ENCODE data around the gene NCK1. TPM values are rescaled to one million over a fixed set of nuclear protein-coding genes. Genes with fewer than 3 reads are reported as not detected.

Gene NCK1
- total and polyA plus RNA-seq, 2 experiments from 2014 or later: 28.4 to 28.7 TPM

DNA sequence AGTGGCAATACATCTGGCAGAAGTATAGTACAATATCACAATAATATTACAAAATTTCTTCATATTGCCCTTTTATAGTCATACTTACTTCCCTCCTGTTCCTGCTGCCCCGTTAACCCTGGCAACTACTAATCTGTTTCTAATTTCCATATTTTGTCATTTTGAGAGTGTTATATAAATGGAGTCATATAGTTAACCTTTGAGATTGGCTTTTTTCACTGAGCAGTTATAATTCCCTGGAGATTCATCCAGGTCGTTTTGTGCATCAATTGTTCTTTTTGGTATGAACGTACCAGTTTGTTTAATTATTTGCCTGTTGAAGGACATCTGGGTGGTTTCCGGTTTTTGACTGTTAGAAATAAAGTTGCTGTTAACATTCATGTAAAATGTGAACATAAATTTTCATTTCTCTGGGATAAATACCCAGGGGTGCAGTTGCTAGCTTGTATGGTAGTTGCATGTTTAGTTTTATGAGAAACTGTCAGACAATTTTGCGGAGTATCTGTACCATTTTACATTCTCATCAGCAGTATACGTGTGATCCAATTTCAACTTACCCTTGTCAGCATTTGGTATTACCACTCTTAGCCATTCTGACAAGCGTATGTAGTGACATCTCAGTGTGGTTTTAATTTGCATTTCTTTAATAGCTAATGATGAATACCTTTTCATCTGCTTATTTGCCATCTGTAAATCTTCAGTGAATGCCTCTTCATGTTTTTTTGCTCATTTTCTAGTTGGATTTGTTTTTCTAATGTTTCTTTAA lies 63.6 kb downstream of the NCK1 start:
- TF ChIP-seq, protein P1, sequence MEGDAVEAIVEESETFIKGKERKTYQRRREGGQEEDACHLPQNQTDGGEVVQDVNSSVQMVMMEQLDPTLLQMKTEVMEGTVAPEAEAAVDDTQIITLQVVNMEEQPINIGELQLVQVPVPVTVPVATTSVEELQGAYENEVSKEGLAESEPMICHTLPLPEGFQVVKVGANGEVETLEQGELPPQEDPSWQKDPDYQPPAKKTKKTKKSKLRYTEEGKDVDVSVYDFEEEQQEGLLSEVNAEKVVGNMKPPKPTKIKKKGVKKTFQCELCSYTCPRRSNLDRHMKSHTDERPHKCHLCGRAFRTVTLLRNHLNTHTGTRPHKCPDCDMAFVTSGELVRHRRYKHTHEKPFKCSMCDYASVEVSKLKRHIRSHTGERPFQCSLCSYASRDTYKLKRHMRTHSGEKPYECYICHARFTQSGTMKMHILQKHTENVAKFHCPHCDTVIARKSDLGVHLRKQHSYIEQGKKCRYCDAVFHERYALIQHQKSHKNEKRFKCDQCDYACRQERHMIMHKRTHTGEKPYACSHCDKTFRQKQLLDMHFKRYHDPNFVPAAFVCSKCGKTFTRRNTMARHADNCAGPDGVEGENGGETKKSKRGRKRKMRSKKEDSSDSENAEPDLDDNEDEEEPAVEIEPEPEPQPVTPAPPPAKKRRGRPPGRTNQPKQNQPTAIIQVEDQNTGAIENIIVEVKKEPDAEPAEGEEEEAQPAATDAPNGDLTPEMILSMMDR (conservative IDR thresholded peaks at IDR 0.05; ENCODE audit: low read depth in 2 of 2): no peak
- TF ChIP-seq JUNB (IDR thresholded peaks at IDR 0.05; ENCODE audit: unreplicated experiment): no peak
- TF ChIP-seq EZH2phosphoT487 (IDR thresholded peaks at IDR 0.05; ENCODE audit: unreplicated experiment): no peak
- TF ChIP-seq, protein P2, sequence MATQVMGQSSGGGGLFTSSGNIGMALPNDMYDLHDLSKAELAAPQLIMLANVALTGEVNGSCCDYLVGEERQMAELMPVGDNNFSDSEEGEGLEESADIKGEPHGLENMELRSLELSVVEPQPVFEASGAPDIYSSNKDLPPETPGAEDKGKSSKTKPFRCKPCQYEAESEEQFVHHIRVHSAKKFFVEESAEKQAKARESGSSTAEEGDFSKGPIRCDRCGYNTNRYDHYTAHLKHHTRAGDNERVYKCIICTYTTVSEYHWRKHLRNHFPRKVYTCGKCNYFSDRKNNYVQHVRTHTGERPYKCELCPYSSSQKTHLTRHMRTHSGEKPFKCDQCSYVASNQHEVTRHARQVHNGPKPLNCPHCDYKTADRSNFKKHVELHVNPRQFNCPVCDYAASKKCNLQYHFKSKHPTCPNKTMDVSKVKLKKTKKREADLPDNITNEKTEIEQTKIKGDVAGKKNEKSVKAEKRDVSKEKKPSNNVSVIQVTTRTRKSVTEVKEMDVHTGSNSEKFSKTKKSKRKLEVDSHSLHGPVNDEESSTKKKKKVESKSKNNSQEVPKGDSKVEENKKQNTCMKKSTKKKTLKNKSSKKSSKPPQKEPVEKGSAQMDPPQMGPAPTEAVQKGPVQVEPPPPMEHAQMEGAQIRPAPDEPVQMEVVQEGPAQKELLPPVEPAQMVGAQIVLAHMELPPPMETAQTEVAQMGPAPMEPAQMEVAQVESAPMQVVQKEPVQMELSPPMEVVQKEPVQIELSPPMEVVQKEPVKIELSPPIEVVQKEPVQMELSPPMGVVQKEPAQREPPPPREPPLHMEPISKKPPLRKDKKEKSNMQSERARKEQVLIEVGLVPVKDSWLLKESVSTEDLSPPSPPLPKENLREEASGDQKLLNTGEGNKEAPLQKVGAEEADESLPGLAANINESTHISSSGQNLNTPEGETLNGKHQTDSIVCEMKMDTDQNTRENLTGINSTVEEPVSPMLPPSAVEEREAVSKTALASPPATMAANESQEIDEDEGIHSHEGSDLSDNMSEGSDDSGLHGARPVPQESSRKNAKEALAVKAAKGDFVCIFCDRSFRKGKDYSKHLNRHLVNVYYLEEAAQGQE (IDR thresholded peaks at IDR 0.05; ENCODE audit: unreplicated experiment): no peak
- TF ChIP-seq CREB1 (CRISPR knock-in tag; IDR thresholded peaks at IDR 0.05; ENCODE audit: low read depth): no peak
- no peak for TF ChIP-seq NANOG (IDR thresholded peaks at IDR 0.05; ENCODE audit: borderline replicate concordance)
- no peak for TF ChIP-seq STAT1 (IDR thresholded peaks at IDR 0.05; ENCODE audit: unreplicated experiment)
- no peak for TF ChIP-seq ZNF114 (CRISPR knock-in tag; IDR thresholded peaks at IDR 0.05)
- no peak for TF ChIP-seq EZH2 (IDR thresholded peaks at IDR 0.05; ENCODE audit: low read depth, unreplicated experiment)
- no peak for TF ChIP-seq ZNF331 (CRISPR knock-in tag; IDR thresholded peaks at IDR 0.05; ENCODE audit: low read depth)
- TF ChIP-seq POLR2AphosphoS5 (IDR thresholded peaks at IDR 0.05; ENCODE audit: low read depth): no peak
- TF ChIP-seq, protein P3, sequence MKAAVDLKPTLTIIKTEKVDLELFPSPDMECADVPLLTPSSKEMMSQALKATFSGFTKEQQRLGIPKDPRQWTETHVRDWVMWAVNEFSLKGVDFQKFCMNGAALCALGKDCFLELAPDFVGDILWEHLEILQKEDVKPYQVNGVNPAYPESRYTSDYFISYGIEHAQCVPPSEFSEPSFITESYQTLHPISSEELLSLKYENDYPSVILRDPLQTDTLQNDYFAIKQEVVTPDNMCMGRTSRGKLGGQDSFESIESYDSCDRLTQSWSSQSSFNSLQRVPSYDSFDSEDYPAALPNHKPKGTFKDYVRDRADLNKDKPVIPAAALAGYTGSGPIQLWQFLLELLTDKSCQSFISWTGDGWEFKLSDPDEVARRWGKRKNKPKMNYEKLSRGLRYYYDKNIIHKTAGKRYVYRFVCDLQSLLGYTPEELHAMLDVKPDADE (IDR thresholded peaks at IDR 0.05): no peak
- TF ChIP-seq, protein P4, sequence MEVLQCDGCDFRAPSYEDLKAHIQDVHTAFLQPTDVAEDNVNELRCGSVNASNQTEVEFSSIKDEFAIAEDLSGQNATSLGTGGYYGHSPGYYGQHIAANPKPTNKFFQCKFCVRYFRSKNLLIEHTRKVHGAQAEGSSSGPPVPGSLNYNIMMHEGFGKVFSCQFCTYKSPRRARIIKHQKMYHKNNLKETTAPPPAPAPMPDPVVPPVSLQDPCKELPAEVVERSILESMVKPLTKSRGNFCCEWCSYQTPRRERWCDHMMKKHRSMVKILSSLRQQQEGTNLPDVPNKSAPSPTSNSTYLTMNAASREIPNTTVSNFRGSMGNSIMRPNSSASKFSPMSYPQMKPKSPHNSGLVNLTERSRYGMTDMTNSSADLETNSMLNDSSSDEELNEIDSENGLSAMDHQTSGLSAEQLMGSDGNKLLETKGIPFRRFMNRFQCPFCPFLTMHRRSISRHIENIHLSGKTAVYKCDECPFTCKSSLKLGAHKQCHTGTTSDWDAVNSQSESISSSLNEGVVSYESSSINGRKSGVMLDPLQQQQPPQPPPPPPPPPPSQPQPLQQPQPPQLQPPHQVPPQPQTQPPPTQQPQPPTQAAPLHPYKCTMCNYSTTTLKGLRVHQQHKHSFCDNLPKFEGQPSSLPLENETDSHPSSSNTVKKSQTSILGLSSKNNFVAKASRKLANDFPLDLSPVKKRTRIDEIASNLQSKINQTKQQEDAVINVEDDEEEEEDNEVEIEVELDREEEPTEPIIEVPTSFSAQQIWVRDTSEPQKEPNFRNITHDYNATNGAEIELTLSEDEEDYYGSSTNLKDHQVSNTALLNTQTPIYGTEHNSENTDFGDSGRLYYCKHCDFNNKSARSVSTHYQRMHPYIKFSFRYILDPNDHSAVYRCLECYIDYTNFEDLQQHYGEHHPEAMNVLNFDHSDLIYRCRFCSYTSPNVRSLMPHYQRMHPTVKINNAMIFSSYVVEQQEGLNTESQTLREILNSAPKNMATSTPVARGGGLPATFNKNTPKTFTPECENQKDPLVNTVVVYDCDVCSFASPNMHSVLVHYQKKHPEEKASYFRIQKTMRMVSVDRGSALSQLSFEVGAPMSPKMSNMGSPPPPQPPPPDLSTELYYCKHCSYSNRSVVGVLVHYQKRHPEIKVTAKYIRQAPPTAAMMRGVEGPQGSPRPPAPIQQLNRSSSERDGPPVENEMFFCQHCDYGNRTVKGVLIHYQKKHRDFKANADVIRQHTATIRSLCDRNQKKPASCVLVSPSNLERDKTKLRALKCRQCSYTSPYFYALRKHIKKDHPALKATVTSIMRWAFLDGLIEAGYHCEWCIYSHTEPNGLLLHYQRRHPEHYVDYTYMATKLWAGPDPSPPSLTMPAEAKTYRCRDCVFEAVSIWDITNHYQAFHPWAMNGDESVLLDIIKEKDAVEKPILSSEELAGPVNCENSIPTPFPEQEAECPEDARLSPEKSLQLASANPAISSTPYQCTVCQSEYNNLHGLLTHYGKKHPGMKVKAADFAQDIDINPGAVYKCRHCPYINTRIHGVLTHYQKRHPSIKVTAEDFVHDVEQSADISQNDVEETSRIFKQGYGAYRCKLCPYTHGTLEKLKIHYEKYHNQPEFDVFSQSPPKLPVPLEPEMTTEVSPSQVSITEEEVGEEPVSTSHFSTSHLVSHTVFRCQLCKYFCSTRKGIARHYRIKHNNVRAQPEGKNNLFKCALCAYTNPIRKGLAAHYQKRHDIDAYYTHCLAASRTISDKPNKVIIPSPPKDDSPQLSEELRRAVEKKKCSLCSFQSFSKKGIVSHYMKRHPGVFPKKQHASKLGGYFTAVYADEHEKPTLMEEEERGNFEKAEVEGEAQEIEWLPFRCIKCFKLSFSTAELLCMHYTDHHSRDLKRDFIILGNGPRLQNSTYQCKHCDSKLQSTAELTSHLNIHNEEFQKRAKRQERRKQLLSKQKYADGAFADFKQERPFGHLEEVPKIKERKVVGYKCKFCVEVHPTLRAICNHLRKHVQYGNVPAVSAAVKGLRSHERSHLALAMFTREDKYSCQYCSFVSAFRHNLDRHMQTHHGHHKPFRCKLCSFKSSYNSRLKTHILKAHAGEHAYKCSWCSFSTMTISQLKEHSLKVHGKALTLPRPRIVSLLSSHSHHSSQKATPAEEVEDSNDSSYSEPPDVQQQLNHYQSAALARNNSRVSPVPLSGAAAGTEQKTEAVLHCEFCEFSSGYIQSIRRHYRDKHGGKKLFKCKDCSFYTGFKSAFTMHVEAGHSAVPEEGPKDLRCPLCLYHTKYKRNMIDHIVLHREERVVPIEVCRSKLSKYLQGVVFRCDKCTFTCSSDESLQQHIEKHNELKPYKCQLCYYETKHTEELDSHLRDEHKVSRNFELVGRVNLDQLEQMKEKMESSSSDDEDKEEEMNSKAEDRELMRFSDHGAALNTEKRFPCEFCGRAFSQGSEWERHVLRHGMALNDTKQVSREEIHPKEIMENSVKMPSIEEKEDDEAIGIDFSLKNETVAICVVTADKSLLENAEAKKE (CRISPR knock-in tag; IDR thresholded peaks at IDR 0.05): no peak
- Histone ChIP-seq H3K4me1 (ENCODE audit: insufficient read depth) (peaks cover 6% of the 10 kb centered on the region; the same call in 1 of the 2 replicates), H3K9me2 (ENCODE audit: insufficient read depth) (no peaks in the 10 kb centered on the region), H3K4me3 (no peak overlapping the region), H3K79me2 (replicated peaks; ENCODE audit: insufficient read depth) (peaks cover 54% of the 10 kb centered on the region), H3K36me3 (ENCODE audit: insufficient read depth) (no peaks in the 10 kb centered on the region), H3K27me3 (ENCODE audit: insufficient read depth) (no peaks in the 10 kb centered on the region), H4K20me1 (replicated peaks; ENCODE audit: insufficient read depth) (0 out of 2 replicates have a peak, but pooled peaks cover 3% of the 10 kb centered on the region), H3K27ac (ENCODE audit: low read depth) (no peak overlapping the region), H3F3A (replicated peaks; ENCODE audit: low read depth) (no peaks in the 10 kb centered on the region), H3K4me2 (no peak overlapping the region), H2AFZ (no peak overlapping the region)
- no peak overlapping the region for H3K4me3 Mint-ChIP-seq
- peaks cover 9% of the 10 kb centered on the region; the same call in 2 of the 3 replicates for H3K4me1 Mint-ChIP-seq
- peaks cover 2% of the 10 kb centered on the region; the same call in 1 of the 3 replicates for H3K36me3 Mint-ChIP-seq (ENCODE audit: low read depth)
- H3K27me3 Mint-ChIP-seq (ENCODE audit: insufficient read depth, low read depth, poor library complexity): no peaks in the 10 kb centered on the region
- H3K9me3 Mint-ChIP-seq: no peaks in the 10 kb centered on the region
- no peak overlapping the region for H3K27ac Mint-ChIP-seq
- ATAC-seq: no peak
- DNase-seq (ENCODE audit: low spot score): no peak
